GM12864 (cell line): ENCODE measurements around the gene OMD.

Experiments
- DNase-seq: peaks from one replicate; pipeline ENCODE4 v3.0.0-alpha.2; 2011; ENCODE audit warnings: low read depth
- H3K4me3 ChIP-seq: 2 replicates; pipeline ENCODE4 v1.5.1; 2011; ENCODE audit warnings: mild to moderate bottlenecking, low read depth, low read length, control low read depth
- TF ChIP-seq, protein P1 (sequence below): IDR thresholded peaks from 2 replicates; pipeline ENCODE4 v1.5.1; 2011; ENCODE audit warnings: low read depth, mild to moderate bottlenecking, moderate library complexity, low read length, control low read depth, inconsistent platforms; ENCODE audit errors: missing control alignments

OMD gene

DNA sequence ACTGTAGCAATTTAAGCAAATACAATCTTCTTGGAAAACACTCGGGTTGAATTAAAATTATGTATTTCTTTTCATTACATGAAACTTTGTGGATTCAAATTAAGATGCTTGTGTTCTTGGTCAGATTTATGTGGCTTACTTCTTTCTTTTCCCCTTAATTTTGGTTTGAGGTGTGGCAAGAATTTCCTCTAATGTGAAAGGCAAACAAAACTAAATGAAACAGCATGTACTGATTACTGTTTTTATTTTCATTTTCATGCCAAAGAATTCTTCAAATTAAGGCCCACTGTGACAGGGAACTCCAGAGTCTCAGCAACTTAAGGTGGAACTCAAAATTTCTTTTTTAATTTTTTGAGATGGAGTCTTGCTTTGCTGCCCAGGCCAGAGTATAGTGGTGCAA is at the start of gene OMD:
Gene OMD (minus strand): TSS at position 132 of the 400 bp plus-strand sequence. CDS start 6,913 bp downstream, outside the sequence.
- no peak within 1 kb of the TSS for H3K4me3 ChIP-seq
- TF ChIP-seq, protein P1, sequence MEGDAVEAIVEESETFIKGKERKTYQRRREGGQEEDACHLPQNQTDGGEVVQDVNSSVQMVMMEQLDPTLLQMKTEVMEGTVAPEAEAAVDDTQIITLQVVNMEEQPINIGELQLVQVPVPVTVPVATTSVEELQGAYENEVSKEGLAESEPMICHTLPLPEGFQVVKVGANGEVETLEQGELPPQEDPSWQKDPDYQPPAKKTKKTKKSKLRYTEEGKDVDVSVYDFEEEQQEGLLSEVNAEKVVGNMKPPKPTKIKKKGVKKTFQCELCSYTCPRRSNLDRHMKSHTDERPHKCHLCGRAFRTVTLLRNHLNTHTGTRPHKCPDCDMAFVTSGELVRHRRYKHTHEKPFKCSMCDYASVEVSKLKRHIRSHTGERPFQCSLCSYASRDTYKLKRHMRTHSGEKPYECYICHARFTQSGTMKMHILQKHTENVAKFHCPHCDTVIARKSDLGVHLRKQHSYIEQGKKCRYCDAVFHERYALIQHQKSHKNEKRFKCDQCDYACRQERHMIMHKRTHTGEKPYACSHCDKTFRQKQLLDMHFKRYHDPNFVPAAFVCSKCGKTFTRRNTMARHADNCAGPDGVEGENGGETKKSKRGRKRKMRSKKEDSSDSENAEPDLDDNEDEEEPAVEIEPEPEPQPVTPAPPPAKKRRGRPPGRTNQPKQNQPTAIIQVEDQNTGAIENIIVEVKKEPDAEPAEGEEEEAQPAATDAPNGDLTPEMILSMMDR: no peak
- DNase-seq: no peak

GRCh38 chr9:92468206-92468605 is 43.9 kb upstream of the OMD start:
- no peak for DNase-seq
- no peak overlapping the region for H3K4me3 ChIP-seq
- TF ChIP-seq, protein P1: no peak

- TF ChIP-seq, protein P1: no peak
- H3K4me3 ChIP-seq: no peak overlapping the region
- DNase-seq: no peak
These were observed 43.2 kb upstream of the OMD start for GRCh38 chr9:92467511-92467910.

DNA sequence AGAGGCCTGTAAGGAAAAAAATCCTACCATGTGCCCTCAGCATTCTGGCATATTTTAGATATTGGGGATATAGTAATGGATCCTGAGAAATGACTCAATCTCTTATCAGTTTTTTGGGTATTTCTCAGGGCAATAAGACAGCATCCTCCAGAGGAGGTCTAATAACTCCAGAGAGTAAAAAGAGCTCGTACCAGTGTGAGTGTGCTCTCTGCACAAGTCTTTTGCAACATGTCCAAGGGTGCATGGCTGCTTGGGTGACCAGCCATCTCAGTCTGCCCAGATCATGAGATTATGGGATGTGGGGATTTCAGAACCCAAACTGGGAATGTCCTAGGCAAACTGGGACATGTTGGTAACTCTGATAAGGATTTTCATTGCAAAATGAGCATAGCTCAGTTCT is 42.8 kb upstream of the OMD start:
- no peak for DNase-seq
- H3K4me3 ChIP-seq: no peak overlapping the region
- TF ChIP-seq, protein P1: no peak

GRCh38 chr9:92463984-92464383 is 39.7 kb upstream of the OMD start:
- TF ChIP-seq, protein P1: no peak
- no peak overlapping the region for H3K4me3 ChIP-seq
- DNase-seq: no peak

GRCh38 chr9:92463387-92463786 is 39.1 kb upstream of the OMD start:
- H3K4me3 ChIP-seq: no peak overlapping the region
- TF ChIP-seq, protein P1: no peak

GRCh38 chr9:92457576-92457975 is 33.3 kb upstream of the OMD start:
- TF ChIP-seq, protein P1: no peak
- DNase-seq: no peak
- H3K4me3 ChIP-seq: no peak overlapping the region

More at GRCh38 chr9:92463387-92463786, 39.1 kb upstream of the OMD start:
- no peak for DNase-seq
